Epithelial cell of esophagus (primary cell): ENCODE data around the gene BCL11B.

ENCODE experiments used
- DNase-seq: peaks from one replicate; pipeline ENCODE4 v3.0.0; 2010; ENCODE audit warnings: low read depth
- H3K4me3 ChIP-seq: 2 replicates; pipeline ENCODE4 v1.5.1; 2011; ENCODE audit warnings: mild to moderate bottlenecking, low read length, control low read depth
- CTCF ChIP-seq: IDR thresholded peaks from 2 replicates; pipeline ENCODE4 v1.5.1; 2011; ENCODE audit warnings: low read depth, mild to moderate bottlenecking, low read length, control low read depth, inconsistent platforms; ENCODE audit not compliant: insufficient read depth; ENCODE audit errors: missing control alignments

The BCL11B gene

GRCh38 chr14:99171396-99171795 lies 100.6 kb downstream of the BCL11B start:
- TF ChIP-seq CTCF: no peak
- DNase-seq: no peak
- H3K4me3 ChIP-seq: no peak overlapping the region

GRCh38 chr14:99169776-99170356 lies 102.1 kb downstream of the BCL11B start:
- no peak overlapping the region for H3K4me3 ChIP-seq
- no peak for TF ChIP-seq CTCF
- DNase-seq: no peak

- no peak for TF ChIP-seq CTCF
- DNase-seq: no peak
- H3K4me3 ChIP-seq: no peak overlapping the region
These were observed 103.7 kb downstream of the BCL11B start for GRCh38 chr14:99168330-99168729.

GRCh38 chr14:99166506-99166905 lies 105.5 kb downstream of the BCL11B start:
- DNase-seq: no peak
- H3K4me3 ChIP-seq: no peak overlapping the region
- TF ChIP-seq CTCF: no peak

- DNase-seq: no peak
- H3K4me3 ChIP-seq: no peak overlapping the region
- no peak for TF ChIP-seq CTCF
These were observed 107.3 kb downstream of the BCL11B start for GRCh38 chr14:99164712-99165111.

- no peak for TF ChIP-seq CTCF
- no peak for DNase-seq
- H3K4me3 ChIP-seq: no peak overlapping the region
These were observed 108.6 kb downstream of the BCL11B start for GRCh38 chr14:99163446-99163845.
